Measurements from ENCODE around the gene PEPD. TPM values are rescaled to one million over a fixed set of nuclear protein-coding genes. Genes with fewer than 3 reads are reported as not detected.

PEPD gene
- total RNA-seq, 1 experiment from 2014 or later: 84.3 TPM

- H3K36me3 ChIP-seq (replicated peaks; ENCODE audit: control insufficient read depth, insufficient read depth, low read length): no peaks in the 10 kb centered on the region
- H3K4me3 ChIP-seq (ENCODE audit: insufficient read depth, low read depth, low read length): no peak overlapping the region
- no peaks in the 10 kb centered on the region for H3K27me3 ChIP-seq (ENCODE audit: control insufficient read depth, insufficient read depth, low read length)
- DNase-seq: peak; percentile 53
These were observed 126.6 kb downstream of the PEPD start for GRCh38 chr19:33394723-33395560.

- Histone ChIP-seq H3K36me3 (replicated peaks; ENCODE audit: control insufficient read depth, insufficient read depth, low read length) (no peaks in the 10 kb centered on the region), H3K4me3 (ENCODE audit: insufficient read depth, low read depth, low read length) (no peak overlapping the region), H3K27me3 (ENCODE audit: control insufficient read depth, insufficient read depth, low read length) (no peaks in the 10 kb centered on the region)
- peak; percentile 58 for DNase-seq
These were observed 127.4 kb downstream of the PEPD start for GRCh38 chr19:33394006-33394722.

- H3K27me3 ChIP-seq (ENCODE audit: control insufficient read depth, insufficient read depth, low read length): no peaks in the 10 kb centered on the region
- DNase-seq: peak; percentile 81
- H3K36me3 ChIP-seq (replicated peaks; ENCODE audit: control insufficient read depth, insufficient read depth, low read length): no peaks in the 10 kb centered on the region
These were observed 128.1 kb downstream of the PEPD start for GRCh38 chr19:33393286-33394005.

GRCh38 chr19:33392341-33393285 lies 129.0 kb downstream of the PEPD start:
- DNase-seq: peak; percentile 70
- Histone ChIP-seq H3K4me3 (ENCODE audit: insufficient read depth, low read depth, low read length) (no peak overlapping the region), H3K27me3 (ENCODE audit: control insufficient read depth, insufficient read depth, low read length) (no peaks in the 10 kb centered on the region), H3K36me3 (replicated peaks; ENCODE audit: control insufficient read depth, insufficient read depth, low read length) (no peaks in the 10 kb centered on the region)

More at GRCh38 chr19:33393286-33394005, 128.1 kb downstream of the PEPD start:
- no peak overlapping the region for H3K4me3 ChIP-seq (ENCODE audit: insufficient read depth, low read depth, low read length)

GRCh38 chr19:33391631-33392249 lies 129.9 kb downstream of the PEPD start:
- no peak for DNase-seq
- H3K36me3 ChIP-seq (replicated peaks; ENCODE audit: control insufficient read depth, insufficient read depth, low read length): no peaks in the 10 kb centered on the region; the same call in 1 of the 2 replicates
- H3K27me3 ChIP-seq (ENCODE audit: control insufficient read depth, insufficient read depth, low read length): no peaks in the 10 kb centered on the region
- no peak overlapping the region for H3K4me3 ChIP-seq (ENCODE audit: insufficient read depth, low read depth, low read length)

- peak; percentile 66 for DNase-seq
- no peak overlapping the region for H3K4me3 ChIP-seq (ENCODE audit: insufficient read depth, low read depth, low read length)
These were observed 130.5 kb downstream of the PEPD start for GRCh38 chr19:33390908-33391630.

GRCh38 chr19:33390101-33390907 lies 131.3 kb downstream of the PEPD start:
- Histone ChIP-seq H3K27me3 (ENCODE audit: control insufficient read depth, insufficient read depth, low read length) (no peaks in the 10 kb centered on the region), H3K36me3 (replicated peaks; ENCODE audit: control insufficient read depth, insufficient read depth, low read length) (no peaks in the 10 kb centered on the region; the same call in none of the 2 replicates), H3K4me3 (ENCODE audit: insufficient read depth, low read depth, low read length) (no peak overlapping the region)
- peak; percentile 66 for DNase-seq

More at GRCh38 chr19:33390908-33391630, 130.5 kb downstream of the PEPD start:
- no peaks in the 10 kb centered on the region for H3K27me3 ChIP-seq (ENCODE audit: control insufficient read depth, insufficient read depth, low read length)
- H3K36me3 ChIP-seq (replicated peaks; ENCODE audit: control insufficient read depth, insufficient read depth, low read length): no peaks in the 10 kb centered on the region; the same call in none of the 2 replicates

- no peak for DNase-seq
- Histone ChIP-seq H3K4me3 (ENCODE audit: insufficient read depth, low read depth, low read length) (no peak overlapping the region), H3K27me3 (ENCODE audit: control insufficient read depth, insufficient read depth, low read length) (no peaks in the 10 kb centered on the region), H3K36me3 (replicated peaks; ENCODE audit: control insufficient read depth, insufficient read depth, low read length) (no peaks in the 10 kb centered on the region; the same call in none of the 2 replicates)
These were observed 132.0 kb downstream of the PEPD start for GRCh38 chr19:33389421-33390100.

GRCh38 chr19:33388725-33389420 lies 132.7 kb downstream of the PEPD start:
- DNase-seq: peak; percentile 67

GRCh38 chr19:33388231-33388724 lies 133.3 kb downstream of the PEPD start:
- no peak overlapping the region for H3K4me3 ChIP-seq (ENCODE audit: insufficient read depth, low read depth, low read length)
- no peak for DNase-seq
- H3K36me3 ChIP-seq (replicated peaks; ENCODE audit: control insufficient read depth, insufficient read depth, low read length): no peaks in the 10 kb centered on the region; the same call in none of the 2 replicates
- H3K27me3 ChIP-seq (ENCODE audit: control insufficient read depth, insufficient read depth, low read length): no peaks in the 10 kb centered on the region

More at GRCh38 chr19:33388725-33389420, 132.7 kb downstream of the PEPD start:
- Histone ChIP-seq H3K36me3 (replicated peaks; ENCODE audit: control insufficient read depth, insufficient read depth, low read length) (no peaks in the 10 kb centered on the region; the same call in none of the 2 replicates), H3K4me3 (ENCODE audit: insufficient read depth, low read depth, low read length) (no peak overlapping the region), H3K27me3 (ENCODE audit: control insufficient read depth, insufficient read depth, low read length) (no peaks in the 10 kb centered on the region)

Measured in H7 (cell line).